Muscle of leg (tissue), 11 donors: ENCODE measurements around the gene MIDN. TPM values are rescaled to one million over a fixed set of nuclear protein-coding genes. Genes with fewer than 3 reads are reported as not detected.

Source experiments
- DNase-seq: peaks from one replicate; pipeline ENCODE4 v3.0.0; 2013
- H3K27ac ChIP-seq: one replicate; pipeline ENCODE4 v1.5.1; 2013; ENCODE audit warnings: mild to moderate bottlenecking, low read length, control low read depth
- H3K27me3 ChIP-seq: one replicate; pipeline ENCODE4 v1.6.1; 2013; ENCODE audit warnings: low read length; ENCODE audit not compliant: control insufficient read depth, insufficient read depth
- H3K36me3 ChIP-seq: one replicate; pipeline ENCODE4 v1.6.1; 2013; ENCODE audit warnings: low read length; ENCODE audit not compliant: control insufficient read depth, insufficient read depth
- H3K4me1 ChIP-seq: one replicate; pipeline ENCODE4 v1.6.1; 2013; ENCODE audit warnings: low read length; ENCODE audit not compliant: control insufficient read depth, insufficient read depth
- H3K4me3 ChIP-seq: one replicate; pipeline ENCODE4 v1.5.1; 2013; ENCODE audit warnings: low read length, control low read depth
- H3K9me3 ChIP-seq: replicated peaks from 2 replicates; pipeline ENCODE4 v1.6.1; 2013; ENCODE audit warnings: low read depth, low read length; ENCODE audit not compliant: control insufficient read depth
- WGBS: methylation state at CpG from one replicate; pipeline ENCODE4 v1.1.5; 2013; ENCODE audit warnings: missing lambda C conversion rate; ENCODE audit not compliant: insufficient coverage; 5-methylcytosine and 5-hydroxymethylcytosine counted together
- polyA plus RNA-seq, 8 donors: library from polyadenylated mRNA; unstranded; fragments of 120-200 nt; gene quantifications; one replicate each; pipeline versions ENCODE4 v1.2.1 to v1.2.3, GENCODE V29; 2013; ENCODE audit warnings: inconsistent platforms in 1 of 8, low replicate concordance in 1 of 8; ENCODE audit not compliant: insufficient read length in 8 of 8, insufficient read depth in 1 of 8
- total RNA-seq: library from RNA; stranded (reverse); fragments of 120-200 nt; gene quantifications from one replicate; pipeline ENCODE4 v1.2.4, GENCODE V29; 2013

MIDN gene
- total and polyA plus RNA-seq, 9 donors: 9.2 to 54.7 (median 38.9) TPM

- peak; percentile 80 for DNase-seq
- Histone ChIP-seq H3K9me3 (no peaks in the 10 kb centered on the region), H3K27me3 (no peaks in the 10 kb centered on the region), H3K27ac (no peak overlapping the region), H3K4me3 (no peak overlapping the region), H3K36me3 (peaks cover 20% of the 10 kb centered on the region), H3K4me1 (peaks cover 85% of the 10 kb centered on the region)
- 59% methylated on average over 22 of the region's 33 CpGs for WGBS
Measured at GRCh38 chr19:1211494-1212234, 36.7 kb upstream of the MIDN start.

GRCh38 chr19:1213391-1214286 lies 34.7 kb upstream of the MIDN start:
- peaks cover 22% of the 10 kb centered on the region for H3K36me3 ChIP-seq
- H3K4me3 ChIP-seq: no peak overlapping the region
- H3K4me1 ChIP-seq: peaks cover 88% of the 10 kb centered on the region
- peak; percentile 88 for DNase-seq
- WGBS: 51% methylated on average over 36 of the region's 39 CpGs
- H3K27me3 ChIP-seq: no peaks in the 10 kb centered on the region
- H3K9me3 ChIP-seq: no peaks in the 10 kb centered on the region
- peak overlapping the region; percentile 87 for H3K27ac ChIP-seq

- Histone ChIP-seq H3K27me3 (no peaks in the 10 kb centered on the region), H3K36me3 (peaks cover 27% of the 10 kb centered on the region), H3K4me1 (peaks cover 88% of the 10 kb centered on the region), H3K9me3 (no peaks in the 10 kb centered on the region), H3K27ac (peak overlapping the region; percentile 87), H3K4me3 (no peak overlapping the region)
- WGBS: 69% methylated on average over 12 of the region's 21 CpGs
- no peak for DNase-seq
Measured at GRCh38 chr19:1214299-1214861, 34.0 kb upstream of the MIDN start.

- WGBS: 78% methylated on average over 15 of the region's 26 CpGs
- no peak overlapping the region for H3K4me3 ChIP-seq
- H3K36me3 ChIP-seq: peaks cover 25% of the 10 kb centered on the region
- no peak for DNase-seq
- H3K27me3 ChIP-seq: no peaks in the 10 kb centered on the region
- peaks cover 83% of the 10 kb centered on the region for H3K4me1 ChIP-seq
- peak overlapping the region; percentile 87 for H3K27ac ChIP-seq
- no peaks in the 10 kb centered on the region for H3K9me3 ChIP-seq
Measured at GRCh38 chr19:1214862-1215731, 33.3 kb upstream of the MIDN start.

GRCh38 chr19:1216756-1217155 lies 31.6 kb upstream of the MIDN start:
- H3K9me3 ChIP-seq: no peaks in the 10 kb centered on the region
- no peaks in the 10 kb centered on the region for H3K27me3 ChIP-seq
- 78% methylated on average over 9 of the region's 12 CpGs for WGBS
- DNase-seq: no peak
- peaks cover 86% of the 10 kb centered on the region for H3K4me1 ChIP-seq
- H3K27ac ChIP-seq: peak overlapping the region; percentile 87
- H3K36me3 ChIP-seq: peaks cover 34% of the 10 kb centered on the region
- H3K4me3 ChIP-seq: no peak overlapping the region

GRCh38 chr19:1217366-1217765 lies 31.0 kb upstream of the MIDN start:
- Histone ChIP-seq H3K4me3 (no peak overlapping the region), H3K4me1 (peaks cover 86% of the 10 kb centered on the region), H3K27ac (peak overlapping the region; percentile 87), H3K27me3 (no peaks in the 10 kb centered on the region), H3K9me3 (no peaks in the 10 kb centered on the region), H3K36me3 (peaks cover 40% of the 10 kb centered on the region)
- WGBS: 68% methylated on average over 12 of the region's 15 CpGs
- DNase-seq: peak; percentile 80

GRCh38 chr19:1218751-1219567 lies 29.4 kb upstream of the MIDN start:
- Histone ChIP-seq H3K36me3 (peaks cover 50% of the 10 kb centered on the region), H3K27me3 (no peaks in the 10 kb centered on the region), H3K4me1 (peaks cover 85% of the 10 kb centered on the region), H3K4me3 (no peak overlapping the region), H3K9me3 (no peaks in the 10 kb centered on the region), H3K27ac (peak overlapping the region; percentile 87)
- no peak for DNase-seq
- 76% methylated on average over 24 of the region's 37 CpGs for WGBS

GRCh38 chr19:1219786-1220476 lies 28.5 kb upstream of the MIDN start:
- WGBS: 86% methylated on average over 17 of the region's 19 CpGs
- DNase-seq: no peak
- H3K27me3 ChIP-seq: no peaks in the 10 kb centered on the region
- peaks cover 75% of the 10 kb centered on the region for H3K4me1 ChIP-seq
- no peaks in the 10 kb centered on the region for H3K9me3 ChIP-seq
- H3K4me3 ChIP-seq: no peak overlapping the region
- peaks cover 60% of the 10 kb centered on the region for H3K36me3 ChIP-seq
- no peak overlapping the region for H3K27ac ChIP-seq
